ENCODE measurements around the gene ARHGEF10L.

ARHGEF10L gene

DNA sequence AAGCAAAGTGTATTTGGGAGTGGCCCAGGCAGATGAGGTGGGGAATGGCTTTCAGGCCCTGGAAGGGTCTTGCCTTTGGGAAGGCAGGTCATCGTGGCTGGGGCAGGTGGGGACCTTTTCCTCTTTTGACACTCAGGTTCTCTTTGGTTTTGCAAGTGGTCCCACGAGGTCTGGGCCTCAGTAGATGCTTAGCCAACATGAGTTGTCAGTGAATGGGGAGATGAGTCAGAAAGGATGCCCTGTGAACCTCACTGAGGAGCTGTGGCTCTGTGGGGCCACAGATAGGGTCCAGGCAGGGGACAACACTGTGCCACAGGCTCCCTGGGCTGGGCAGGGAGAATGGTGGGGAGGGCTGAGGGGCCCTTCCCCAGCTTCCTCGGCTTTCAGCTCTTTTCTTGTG, 19.0 kb downstream of the ARHGEF10L start:
- no peak for DNase-seq (ENCODE audit: low read depth, low spot score)
- ChIA-PET CTCF (interaction anchor here (1.0 to 4.0 kb wide), 2 partner anchors 56 to 64 kb away, joined by 3 to 17 read pairs; no protein-coding TSS in a partner anchor), POLR2A (no interaction called here)
- TF ChIP-seq, protein P1, sequence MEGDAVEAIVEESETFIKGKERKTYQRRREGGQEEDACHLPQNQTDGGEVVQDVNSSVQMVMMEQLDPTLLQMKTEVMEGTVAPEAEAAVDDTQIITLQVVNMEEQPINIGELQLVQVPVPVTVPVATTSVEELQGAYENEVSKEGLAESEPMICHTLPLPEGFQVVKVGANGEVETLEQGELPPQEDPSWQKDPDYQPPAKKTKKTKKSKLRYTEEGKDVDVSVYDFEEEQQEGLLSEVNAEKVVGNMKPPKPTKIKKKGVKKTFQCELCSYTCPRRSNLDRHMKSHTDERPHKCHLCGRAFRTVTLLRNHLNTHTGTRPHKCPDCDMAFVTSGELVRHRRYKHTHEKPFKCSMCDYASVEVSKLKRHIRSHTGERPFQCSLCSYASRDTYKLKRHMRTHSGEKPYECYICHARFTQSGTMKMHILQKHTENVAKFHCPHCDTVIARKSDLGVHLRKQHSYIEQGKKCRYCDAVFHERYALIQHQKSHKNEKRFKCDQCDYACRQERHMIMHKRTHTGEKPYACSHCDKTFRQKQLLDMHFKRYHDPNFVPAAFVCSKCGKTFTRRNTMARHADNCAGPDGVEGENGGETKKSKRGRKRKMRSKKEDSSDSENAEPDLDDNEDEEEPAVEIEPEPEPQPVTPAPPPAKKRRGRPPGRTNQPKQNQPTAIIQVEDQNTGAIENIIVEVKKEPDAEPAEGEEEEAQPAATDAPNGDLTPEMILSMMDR (IDR thresholded peaks at IDR 0.05; ENCODE audit: insufficient read depth, low read length, missing control alignments), result no peak
- no peak overlapping the region for H3K4me3 ChIP-seq (ENCODE audit: low read depth, low read length)

DNA sequence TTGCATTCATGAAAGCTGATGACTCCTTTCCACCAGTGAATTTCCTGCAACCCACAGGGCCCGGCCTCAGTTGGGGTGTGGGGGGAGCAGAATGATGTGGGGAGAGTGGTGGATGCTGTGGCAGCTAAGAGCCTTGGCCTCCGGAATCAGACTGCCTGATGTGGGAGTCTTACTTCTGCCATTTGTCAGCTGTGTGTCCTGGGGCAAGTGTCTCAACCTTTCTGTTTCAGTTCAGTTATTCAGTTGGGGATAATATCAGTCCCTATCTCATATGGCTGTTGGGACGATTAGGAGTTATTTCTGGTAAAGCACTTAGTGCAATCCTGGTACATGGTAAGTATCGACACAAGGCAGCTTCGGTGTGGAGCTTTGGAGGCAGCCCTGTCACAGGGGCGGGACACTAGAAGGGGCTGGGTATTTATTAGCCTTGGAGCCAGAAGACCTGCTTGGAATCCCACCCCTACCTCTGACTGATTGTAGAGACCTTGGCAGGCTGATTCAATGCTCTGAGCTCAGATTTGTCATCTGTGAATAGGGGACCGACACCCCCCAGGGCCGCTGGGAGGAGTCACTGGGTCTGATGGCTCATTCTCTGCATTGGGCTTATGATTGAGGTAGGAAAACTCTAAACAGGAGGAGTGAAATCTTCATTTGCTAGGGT, 19.6 kb downstream of the ARHGEF10L start:
- no peak overlapping the region for H3K4me3 ChIP-seq (ENCODE audit: low read depth, low read length)
- no peak for DNase-seq (ENCODE audit: low read depth, low spot score)
- ChIA-PET CTCF (interaction anchor here (0.8 to 4.0 kb wide), 4 partner anchors 8 to 64 kb away, joined by 3 to 17 read pairs (median 3); no protein-coding TSS in a partner anchor), POLR2A (no interaction called here)
- TF ChIP-seq, protein P1 (IDR thresholded peaks at IDR 0.05; ENCODE audit: insufficient read depth, low read length, missing control alignments), result no peak

DNA sequence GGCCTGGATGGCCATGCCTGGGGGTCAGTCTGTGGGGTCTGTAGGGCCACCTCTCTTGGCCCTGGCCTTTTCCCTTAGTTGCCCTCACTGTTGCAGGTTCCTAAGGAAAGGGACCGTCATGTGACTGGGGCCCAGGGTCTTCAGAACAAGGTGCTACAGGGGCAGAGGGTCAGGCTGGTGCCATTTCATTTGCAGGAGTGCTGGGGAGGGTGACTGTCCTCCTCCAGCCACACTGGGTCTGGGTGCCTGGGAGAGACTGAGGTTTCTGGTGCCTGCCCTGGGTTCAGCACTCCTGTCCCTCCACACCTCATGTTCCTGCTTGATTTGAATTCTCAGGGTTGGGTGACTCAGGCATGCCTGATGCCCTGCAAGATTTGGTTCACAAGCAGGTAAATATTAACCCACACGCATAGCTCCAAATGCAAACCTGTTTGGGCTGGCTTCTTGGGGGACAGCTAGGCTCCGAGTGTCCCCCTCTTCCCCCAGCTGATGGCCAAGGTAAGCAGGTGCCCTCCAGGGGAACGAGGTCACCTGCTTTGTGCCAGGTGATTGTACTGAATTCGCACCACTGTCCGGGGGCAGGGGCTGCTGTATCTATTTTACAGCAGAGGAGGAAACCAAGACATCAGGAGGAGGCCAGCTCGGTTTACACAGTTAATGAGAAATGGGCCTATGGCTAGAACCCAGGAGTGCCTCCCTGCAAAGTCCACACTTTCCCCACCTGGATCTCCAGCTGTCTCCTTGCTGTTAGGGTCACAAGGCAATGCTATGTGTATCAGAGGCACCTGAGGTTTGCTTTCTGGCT, 20.3 kb downstream of the ARHGEF10L start:
- ChIA-PET CTCF (interaction anchor here (0.8 to 4.0 kb wide), 3 partner anchors 9 to 58 kb away, joined by 3 to 17 read pairs (median 3); no protein-coding TSS in a partner anchor), POLR2A (no interaction called here)
- TF ChIP-seq, protein P1 (IDR thresholded peaks at IDR 0.05; ENCODE audit: insufficient read depth, low read length, missing control alignments), result no peak

DNA sequence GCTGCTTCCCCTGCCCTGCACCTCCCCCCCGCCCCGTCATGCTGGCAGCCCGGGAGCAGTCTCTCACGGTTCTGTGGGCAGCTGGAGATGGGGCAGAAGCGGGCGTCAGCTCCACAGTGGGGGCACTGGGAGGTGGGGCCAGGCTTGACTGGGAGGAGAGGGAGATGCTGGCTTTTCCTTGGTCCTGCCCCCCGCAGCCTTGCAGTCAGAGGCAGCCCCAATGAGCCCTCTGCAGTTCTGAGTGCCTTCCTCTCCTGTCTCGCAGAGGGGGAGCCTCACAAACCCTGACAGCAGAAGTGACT, 21.7 kb downstream of the ARHGEF10L start:
- ChIA-PET CTCF (interaction anchor here (0.9 to 1.6 kb wide), 5 partner anchors 20 to 121 kb away, joined by 3 to 7 read pairs (median 3); no protein-coding TSS in a partner anchor), POLR2A (interaction anchor here (0.8 to 1.0 kb wide), 2 partner anchors 9 to 16 kb away, joined by 3 read pairs; no protein-coding TSS in a partner anchor)
- TF ChIP-seq, protein P1 (IDR thresholded peaks at IDR 0.05; ENCODE audit: insufficient read depth, low read length, missing control alignments), result no peak
- no peak overlapping the region for H3K4me3 ChIP-seq (ENCODE audit: low read depth, low read length)
- DNase-seq (ENCODE audit: low read depth, low spot score), result no peak

More for the DNA sequence above, 20.3 kb downstream of the ARHGEF10L start:
- H3K4me3 ChIP-seq (ENCODE audit: low read depth, low read length), result no peak overlapping the region
- no peak for DNase-seq (ENCODE audit: low read depth, low spot score)

DNA sequence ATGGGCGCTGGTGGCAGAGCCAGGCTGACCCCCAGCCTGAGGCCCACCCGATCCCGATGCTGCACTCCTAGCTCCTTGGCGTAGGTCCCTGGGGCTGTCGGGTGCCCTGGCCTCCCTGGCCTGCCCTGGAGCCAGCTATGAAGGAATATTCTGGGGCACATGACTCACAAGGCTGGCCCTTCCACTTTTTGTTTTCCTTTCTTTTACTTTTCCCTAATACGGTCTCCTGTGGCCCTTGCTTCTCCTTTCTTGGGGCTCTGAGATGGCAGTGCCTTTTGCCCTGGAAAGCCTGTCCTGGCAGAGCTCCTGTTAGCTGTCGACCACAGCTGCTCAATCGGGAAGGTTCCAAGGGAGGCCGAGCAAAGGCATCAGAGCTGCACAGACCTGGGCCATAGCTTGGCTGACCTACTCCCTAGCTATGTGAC, 22.1 kb downstream of the ARHGEF10L start:
- TF ChIP-seq, protein P1 (IDR thresholded peaks at IDR 0.05; ENCODE audit: insufficient read depth, low read length, missing control alignments), result no peak
- CTCF ChIA-PET, result interaction anchor here (0.9 to 1.6 kb wide), 5 partner anchors 21 to 121 kb away, joined by 3 to 7 read pairs (median 3); no protein-coding TSS in a partner anchor
- no peak for DNase-seq (ENCODE audit: low read depth, low spot score)
- H3K4me3 ChIP-seq (ENCODE audit: low read depth, low read length), result no peak overlapping the region
- POLR2A ChIA-PET, result interaction anchor here (1.0 kb wide), 1 partner anchor 17 kb away, joined by 3 read pairs; no protein-coding TSS in a partner anchor

DNA sequence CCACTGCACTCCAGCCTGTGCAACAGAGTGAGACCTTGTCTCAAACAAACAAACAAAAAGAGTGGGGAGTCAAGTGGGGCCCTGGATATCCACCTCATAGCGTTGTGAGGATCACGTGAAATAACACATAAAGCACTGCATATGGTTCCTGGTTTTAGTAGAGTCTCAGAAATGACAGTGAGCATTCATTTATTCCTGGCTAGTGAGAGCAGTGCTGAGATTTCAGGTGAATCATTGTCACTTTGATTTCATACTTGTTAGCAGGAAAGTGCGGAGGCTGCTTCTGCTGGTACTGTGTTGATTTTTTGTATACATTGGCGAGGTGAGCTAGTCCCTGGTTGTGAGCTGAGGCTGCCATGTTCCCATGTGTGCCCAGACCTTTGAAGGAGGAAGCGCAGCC, 22.9 kb downstream of the ARHGEF10L start:
- H3K4me3 ChIP-seq (ENCODE audit: low read depth, low read length), result no peak overlapping the region
- CTCF ChIA-PET, result no interaction called here
- DNase-seq (ENCODE audit: low read depth, low spot score), result no peak
- POLR2A ChIA-PET, result no interaction called here
- TF ChIP-seq, protein P1 (IDR thresholded peaks at IDR 0.05; ENCODE audit: insufficient read depth, low read length, missing control alignments), result no peak

Measured in AG04449 (cell line).